HG02759 (cell line): ENCODE data around the gene ATP6AP2.

Experiments used
- ATAC-seq: cut with Tn5 transposase; IDR thresholded peaks from one replicate; pipeline ENCODE4 v1.9.1; 2021; ENCODE audit warnings: mild to moderate bottlenecking, moderate library complexity; ENCODE audit not compliant: unreplicated experiment

ATP6AP2 gene

DNA sequence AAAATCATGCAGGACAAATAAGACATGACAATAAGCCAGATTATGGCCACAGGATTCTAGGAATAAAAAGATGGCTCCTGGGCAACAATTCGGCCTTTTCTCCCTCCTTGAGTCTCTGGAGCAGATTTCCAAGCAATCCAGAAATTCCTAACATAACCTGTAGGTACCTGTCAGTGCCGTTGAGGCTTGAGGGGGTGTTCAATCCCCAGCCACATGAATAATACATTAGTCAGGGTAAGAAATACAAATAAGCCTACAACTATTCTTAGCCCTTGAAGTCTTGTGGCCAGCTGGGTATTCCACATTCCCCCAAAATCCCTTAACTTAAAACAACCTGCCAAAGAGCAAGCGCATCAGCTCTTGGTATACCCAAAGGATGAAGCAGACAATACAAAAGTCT lies 56.9 kb downstream of the ATP6AP2 start:
- ATAC-seq, result no peak

- no peak for ATAC-seq
Observed at GRCh38 chrX:40644176-40644575, 63.4 kb downstream of the ATP6AP2 start.

DNA sequence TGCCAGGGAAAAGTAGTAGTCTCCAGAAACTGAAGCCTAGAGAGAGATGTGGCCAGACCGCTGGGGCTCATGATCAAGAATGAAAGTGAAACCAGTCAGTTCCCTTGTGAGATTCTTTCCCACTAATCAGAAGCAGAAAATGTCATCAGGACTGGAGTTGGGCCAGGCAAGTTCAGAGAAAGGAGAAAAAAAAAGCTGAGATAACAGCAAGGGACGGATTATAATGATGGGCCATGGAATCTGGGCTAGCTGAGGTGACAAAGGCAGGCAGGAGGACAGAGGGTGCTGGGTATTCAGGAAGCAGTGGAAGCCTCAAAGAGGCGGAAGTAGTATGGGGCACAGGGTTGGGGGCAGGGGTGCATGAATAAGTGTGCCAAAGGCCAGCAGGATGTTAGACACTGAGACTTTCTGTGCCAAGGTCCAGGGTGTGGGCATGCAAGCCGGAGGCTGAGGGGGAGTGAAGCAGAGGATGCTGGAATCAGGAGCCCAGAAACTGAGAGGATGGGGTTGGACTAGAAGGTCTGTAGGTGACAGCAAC lies 64.1 kb downstream of the ATP6AP2 start:
- no peak for ATAC-seq

DNA sequence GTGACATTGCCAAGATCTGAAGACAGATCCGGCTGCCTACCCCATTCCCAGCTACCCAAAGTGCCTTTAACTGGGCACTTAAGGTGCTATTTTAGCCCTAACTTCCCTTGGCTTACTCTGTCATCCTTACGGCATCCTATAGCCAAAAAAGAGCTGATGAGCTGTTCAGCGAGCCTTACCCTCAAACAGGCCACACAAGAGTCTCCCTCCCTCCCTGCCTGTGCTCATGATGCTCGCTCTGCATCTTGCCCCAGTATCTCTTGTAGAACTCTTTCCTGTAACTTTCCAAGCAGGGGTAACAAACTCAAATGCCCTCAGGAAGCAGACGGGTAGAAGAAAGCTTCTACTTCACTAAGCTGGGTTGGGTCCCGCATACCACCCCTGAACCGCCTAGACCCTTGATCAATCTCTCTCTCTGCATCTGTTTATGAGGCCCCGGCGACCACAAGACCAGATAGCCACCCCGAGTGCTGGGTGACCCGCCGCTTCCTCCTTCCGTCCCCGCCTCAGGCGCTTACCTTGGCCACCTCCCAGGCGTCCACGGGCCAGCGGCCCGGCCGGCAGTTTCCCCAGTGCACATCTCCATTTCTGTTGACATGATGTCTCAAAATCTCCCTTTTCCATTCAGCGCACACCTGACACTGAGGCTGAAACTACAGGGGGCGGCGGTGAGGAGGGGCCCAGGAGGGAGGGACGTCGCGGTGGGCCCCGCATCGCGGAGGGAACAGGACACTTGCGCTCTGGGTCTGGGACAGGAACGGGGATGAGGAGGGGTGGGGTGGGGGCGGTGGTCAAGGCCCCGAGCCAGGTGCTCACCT lies 65.9 kb downstream of the ATP6AP2 start:
- ATAC-seq, result peak; percentile 31

DNA sequence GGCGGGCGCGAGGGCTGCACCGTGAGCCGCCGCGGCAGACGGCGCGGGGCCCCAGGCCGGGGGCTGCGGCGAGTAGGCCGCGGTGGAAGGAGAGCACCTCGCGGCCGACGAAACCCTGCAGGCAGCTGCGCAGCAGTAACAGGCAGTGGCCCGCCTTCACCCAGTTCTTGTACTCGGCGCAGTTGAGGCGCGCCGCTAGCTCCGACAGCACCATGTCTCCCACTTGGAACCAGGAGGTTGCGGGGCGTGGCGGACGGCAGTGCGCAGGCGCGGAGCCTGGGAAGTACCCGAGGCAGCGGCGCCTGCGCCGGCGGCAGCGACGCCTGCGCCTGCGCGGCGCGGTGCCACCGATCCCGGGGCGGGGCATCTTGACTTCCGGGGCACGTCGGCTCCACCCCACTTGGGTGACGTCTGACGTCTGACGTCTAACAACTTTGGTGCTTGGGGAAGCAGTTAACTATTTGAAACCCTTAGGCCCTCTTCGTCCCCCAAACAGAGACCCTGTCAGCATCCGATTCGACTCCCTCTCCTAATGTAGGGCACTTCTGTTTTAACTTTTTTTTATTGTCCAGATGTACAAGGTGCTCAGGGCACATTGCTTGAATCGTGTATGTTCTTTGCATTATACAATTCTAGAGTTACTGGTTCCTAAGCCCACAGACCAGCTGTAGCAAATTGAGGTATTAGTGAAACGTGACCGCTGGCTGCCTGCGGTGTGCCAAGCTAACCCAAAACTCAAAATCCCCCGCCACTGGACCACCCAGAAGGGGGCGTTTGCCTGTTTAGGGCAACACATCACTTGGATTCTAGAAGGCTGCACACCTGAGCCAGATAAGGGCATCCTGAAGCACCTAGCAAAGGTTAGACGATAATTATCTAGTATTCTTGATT lies 66.8 kb downstream of the ATP6AP2 start, which contains the start of gene CXorf38:
CXorf38 (minus strand) TSS at position 255 of the 891 bp plus-strand sequence; CDS start at position 214, 41 bp downstream.
- ATAC-seq, result peak; percentile 77

- no peak for ATAC-seq
Observed at GRCh38 chrX:40651620-40652223, 71.0 kb downstream of the ATP6AP2 start.

DNA sequence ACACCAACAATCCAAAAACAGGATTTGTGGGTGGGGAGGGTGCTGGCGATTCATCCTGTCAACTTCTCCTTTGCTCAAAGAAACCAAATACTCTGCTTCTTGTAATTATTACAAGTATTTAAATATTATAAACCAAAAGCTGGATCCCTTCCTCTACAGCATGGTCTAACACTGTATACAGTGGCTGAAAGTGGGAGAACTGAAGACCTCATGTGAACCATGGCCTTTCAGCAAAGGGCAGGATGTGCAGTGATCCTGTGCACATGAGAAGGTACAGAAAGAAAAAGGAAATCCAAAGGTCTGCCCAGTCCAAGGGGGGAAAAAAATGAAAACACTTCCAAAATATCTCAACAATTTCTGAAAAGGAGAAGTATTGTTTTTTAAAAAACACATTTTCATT lies 71.9 kb downstream of the ATP6AP2 start:
- no peak for ATAC-seq

DNA sequence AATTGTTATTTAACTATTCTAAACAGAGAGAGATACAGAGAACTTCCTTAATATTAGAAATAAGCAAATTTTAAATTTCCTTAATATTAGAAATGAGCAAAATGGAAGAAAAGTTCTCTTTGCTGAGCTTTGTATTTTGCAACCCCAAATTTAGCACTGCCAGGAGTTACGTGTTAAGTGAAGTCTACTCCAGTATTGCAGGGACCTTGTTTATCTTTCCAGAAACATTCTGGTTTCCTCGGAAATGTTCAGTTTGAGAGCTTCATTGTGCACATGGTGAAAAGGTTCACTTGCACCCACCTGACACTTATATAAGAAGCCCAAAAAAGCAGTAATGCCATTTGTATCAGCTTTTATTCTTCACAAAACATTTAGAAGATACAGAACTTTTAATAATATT lies 72.8 kb downstream of the ATP6AP2 start:
- no peak for ATAC-seq
